ENCODE data around the gene FGF4. TPM values are rescaled to one million over a fixed set of nuclear protein-coding genes. Genes with fewer than 3 reads are reported as not detected.

FGF4 gene
- total and polyA plus RNA-seq, 2 donors (not counting 3 experiments of a cell fraction or from before 2014, with no cell fraction given), result not detected

DNA sequence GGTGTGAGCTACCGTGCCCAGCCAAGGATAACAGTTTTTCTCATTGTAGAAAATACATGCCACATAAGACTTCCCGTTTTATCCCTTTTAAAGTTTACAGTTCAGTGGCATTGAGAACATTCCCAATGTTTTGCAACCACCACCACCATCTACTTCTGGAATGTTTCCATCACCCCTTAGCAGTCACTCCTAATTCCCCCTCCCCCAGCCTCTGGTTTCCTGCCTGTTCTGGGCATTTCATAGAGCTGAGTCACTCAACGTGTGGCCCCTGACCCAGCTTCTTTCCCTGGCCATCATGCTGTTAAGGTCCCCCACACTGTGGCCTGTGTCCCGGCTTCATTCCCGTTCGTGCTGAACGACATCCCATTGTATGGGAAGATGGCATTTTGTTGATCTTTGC is 30.7 kb downstream of the FGF4 start:
- BruUV-seq (replicated peaks), result no TSS peak
- H3K27me3 ChIP-seq (ENCODE audit: control insufficient read depth in 2 of 2, insufficient read depth in 2 of 2, low read length in 2 of 2), result no peaks in the 10 kb centered on the region
- no peak overlapping the region for H3K4me3 ChIP-seq (replicated peaks in 1 of 3; ENCODE audit: insufficient read depth in 1 of 3, low read depth in 1 of 3, low read length in 3 of 3)
- no peak overlapping the region for H3K9ac ChIP-seq (replicated peaks; ENCODE audit: extremely low read depth, insufficient read depth, low read length)
- H3K27ac ChIP-seq (ENCODE audit: insufficient read depth, low read depth, low read length), result no peak overlapping the region
- H3K79me2 ChIP-seq (ENCODE audit: control insufficient read depth, insufficient read depth, low read length), result no peaks in the 10 kb centered on the region
- no peaks in the 10 kb centered on the region for H3K9me3 ChIP-seq (replicated peaks; ENCODE audit: control insufficient read depth, insufficient read depth, low read length)
- DNase-seq (ENCODE audit: low read depth, low spot score), result peak; percentile 49
- dilution Hi-C loops (cut with MboI; ENCODE audit: extremely low pct_ligation_motif_present, low sequenced_read_pairs) (no loop called here), intact Hi-C loops (cut with micrococcal nuclease) (no loop called here)
- FAIRE-seq, result peak; percentile 38
- H2AFZ ChIP-seq (ENCODE audit: low read depth, low read length), result no peak overlapping the region
- H3K4me1 ChIP-seq (ENCODE audit: control insufficient read depth, extremely low read depth, insufficient read depth, low read length), result peaks cover 5% of the 10 kb centered on the region
- H3K4me2 ChIP-seq (ENCODE audit: insufficient read depth, low read length), result no peak overlapping the region
- POLR2A ChIA-PET, result no interaction called here
- no peaks in the 10 kb centered on the region for H4K20me1 ChIP-seq (replicated peaks; ENCODE audit: control insufficient read depth, extremely low read depth, insufficient read depth, low read length)
- H3K36me3 ChIP-seq (ENCODE audit: control insufficient read depth in 2 of 2, extremely low read depth in 1 of 2, insufficient read depth in 2 of 2, low read length in 2 of 2), result no peaks in the 10 kb centered on the region
- CTCF ChIA-PET, result no interaction called here
- no peaks in the 10 kb centered on the region for H3K9me1 ChIP-seq (replicated peaks; ENCODE audit: control insufficient read depth, extremely low read depth, insufficient read depth, low read length)
- TF ChIP-seq FOS (IDR thresholded peaks at IDR 0.05; ENCODE audit: borderline replicate concordance, insufficient read depth, low read length) (peak; percentile 28), POLR2A (IDR thresholded peaks at IDR 0.05; ENCODE audit: low read depth, low read length) (no peak)

DNA sequence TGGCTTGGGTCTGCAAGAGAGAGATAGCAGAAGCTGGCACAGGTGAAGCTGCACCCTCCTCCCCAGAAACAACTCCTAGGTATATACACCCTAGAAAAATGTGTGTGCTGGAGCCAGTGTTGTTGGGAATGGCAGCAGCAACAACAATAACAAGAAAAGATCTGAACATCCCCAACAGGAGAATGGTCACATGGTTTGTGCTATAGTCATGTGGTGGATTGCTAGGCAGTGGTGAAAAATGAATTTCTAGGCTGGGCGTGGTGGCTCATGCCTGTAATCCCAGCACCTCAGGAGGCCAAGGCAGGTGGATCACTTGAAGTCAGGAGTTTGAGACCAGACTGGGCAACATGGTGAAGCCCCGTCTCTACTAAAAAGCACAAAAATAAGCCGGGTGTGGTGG is 40.3 kb downstream of the FGF4 start:
- Histone ChIP-seq H3K9me3 (replicated peaks; ENCODE audit: control insufficient read depth, insufficient read depth, low read length) (no peaks in the 10 kb centered on the region), H3K36me3 (ENCODE audit: control insufficient read depth in 2 of 2, extremely low read depth in 1 of 2, insufficient read depth in 2 of 2, low read length in 2 of 2) (no peaks in the 10 kb centered on the region), H4K20me1 (replicated peaks; ENCODE audit: control insufficient read depth, extremely low read depth, insufficient read depth, low read length) (no peaks in the 10 kb centered on the region), H3K9ac (replicated peaks; ENCODE audit: extremely low read depth, insufficient read depth, low read length) (no peak overlapping the region), H3K4me1 (ENCODE audit: control insufficient read depth, extremely low read depth, insufficient read depth, low read length) (no peaks in the 10 kb centered on the region), H3K27me3 (ENCODE audit: control insufficient read depth in 2 of 2, insufficient read depth in 2 of 2, low read length in 2 of 2) (no peaks in the 10 kb centered on the region), H2AFZ (ENCODE audit: low read depth, low read length) (no peak overlapping the region), H3K4me2 (ENCODE audit: insufficient read depth, low read length) (no peak overlapping the region), H3K4me3 (replicated peaks in 1 of 3; ENCODE audit: insufficient read depth in 1 of 3, low read depth in 1 of 3, low read length in 3 of 3) (no peak overlapping the region), H3K79me2 (ENCODE audit: control insufficient read depth, insufficient read depth, low read length) (no peaks in the 10 kb centered on the region), H3K9me1 (replicated peaks; ENCODE audit: control insufficient read depth, extremely low read depth, insufficient read depth, low read length) (no peaks in the 10 kb centered on the region), H3K27ac (ENCODE audit: insufficient read depth, low read depth, low read length) (no peak overlapping the region)
- no TSS peak for BruUV-seq (replicated peaks)
- FAIRE-seq (no peak), DNase-seq (ENCODE audit: low read depth, low spot score) (no peak)
- TF ChIP-seq, protein P1, sequence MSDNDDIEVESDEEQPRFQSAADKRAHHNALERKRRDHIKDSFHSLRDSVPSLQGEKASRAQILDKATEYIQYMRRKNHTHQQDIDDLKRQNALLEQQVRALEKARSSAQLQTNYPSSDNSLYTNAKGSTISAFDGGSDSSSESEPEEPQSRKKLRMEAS (IDR thresholded peaks at IDR 0.05; ENCODE audit: insufficient read depth, insufficient read length), result no peak
- TF ChIP-seq FOS (IDR thresholded peaks at IDR 0.05; ENCODE audit: borderline replicate concordance, insufficient read depth, low read length) (no peak), POLR2A (IDR thresholded peaks at IDR 0.05; ENCODE audit: low read depth, low read length) (no peak), GATA2 (IDR thresholded peaks at IDR 0.05; ENCODE audit: insufficient read depth, insufficient read length, low read depth, low read length) (no peak), JUN (IDR thresholded peaks at IDR 0.05; ENCODE audit: borderline replicate concordance, insufficient read depth, insufficient read length, low read depth) (no peak), EZH2 (IDR thresholded peaks at IDR 0.05; ENCODE audit: borderline replicate concordance, low read depth, low read length, severe bottlenecking) (no peak), POLR2AphosphoS5 (IDR thresholded peaks at IDR 0.05; ENCODE audit: insufficient read depth, low read depth, low read length) (no peak), MYC (IDR thresholded peaks at IDR 0.05; ENCODE audit: low read depth, low read length) (no peak)
- TF ChIP-seq, protein P2, sequence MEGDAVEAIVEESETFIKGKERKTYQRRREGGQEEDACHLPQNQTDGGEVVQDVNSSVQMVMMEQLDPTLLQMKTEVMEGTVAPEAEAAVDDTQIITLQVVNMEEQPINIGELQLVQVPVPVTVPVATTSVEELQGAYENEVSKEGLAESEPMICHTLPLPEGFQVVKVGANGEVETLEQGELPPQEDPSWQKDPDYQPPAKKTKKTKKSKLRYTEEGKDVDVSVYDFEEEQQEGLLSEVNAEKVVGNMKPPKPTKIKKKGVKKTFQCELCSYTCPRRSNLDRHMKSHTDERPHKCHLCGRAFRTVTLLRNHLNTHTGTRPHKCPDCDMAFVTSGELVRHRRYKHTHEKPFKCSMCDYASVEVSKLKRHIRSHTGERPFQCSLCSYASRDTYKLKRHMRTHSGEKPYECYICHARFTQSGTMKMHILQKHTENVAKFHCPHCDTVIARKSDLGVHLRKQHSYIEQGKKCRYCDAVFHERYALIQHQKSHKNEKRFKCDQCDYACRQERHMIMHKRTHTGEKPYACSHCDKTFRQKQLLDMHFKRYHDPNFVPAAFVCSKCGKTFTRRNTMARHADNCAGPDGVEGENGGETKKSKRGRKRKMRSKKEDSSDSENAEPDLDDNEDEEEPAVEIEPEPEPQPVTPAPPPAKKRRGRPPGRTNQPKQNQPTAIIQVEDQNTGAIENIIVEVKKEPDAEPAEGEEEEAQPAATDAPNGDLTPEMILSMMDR (IDR thresholded peaks at IDR 0.05; ENCODE audit: extremely low read depth in 1 of 2, insufficient read depth in 1 of 2, low read depth in 1 of 2, low read length in 2 of 2), result no peak
- intact Hi-C loops (cut with micrococcal nuclease) (no loop called here), dilution Hi-C loops (cut with MboI; ENCODE audit: extremely low pct_ligation_motif_present, low sequenced_read_pairs) (no loop called here)
- CTCF ChIA-PET, result no interaction called here
- POLR2A ChIA-PET, result no interaction called here

All from endothelial cell of umbilical vein (primary cell).